Lung (tissue), 12 donors: ENCODE results near the gene FGFBP2. TPM values are rescaled to one million over a fixed set of nuclear protein-coding genes. Genes with fewer than 3 reads are reported as not detected.

Experiments
- ATAC-seq: fragments of 200-7000 bp; cut with Tn5 transposase; one replicate; pipeline ENCODE4 v1.9.1; 2020; ENCODE audit warnings: moderate number of reproducible peaks; ENCODE audit not compliant: insufficient read depth, low FRiP score
- DNase-seq, 3 donors: peaks; one replicate each; pipeline ENCODE4 v3.0.0-alpha.2; 2013 to 2017
- H3K27ac ChIP-seq, 2 donors: one replicate each; pipeline ENCODE4 v1.5.1; 2013; ENCODE audit warnings: mild to moderate bottlenecking in 2 of 2, moderate library complexity in 2 of 2, control low read depth in 1 of 2, inconsistent platforms in 1 of 2, low read depth in 1 of 2, low read length in 1 of 2
- H3K27me3 ChIP-seq, 3 donors: one replicate each; pipeline ENCODE4 v1.5.1; 2013; ENCODE audit warnings: low read length in 2 of 3; ENCODE audit not compliant: control insufficient read depth in 3 of 3, insufficient read depth in 3 of 3
- H3K36me3 ChIP-seq, 4 donors: one replicate each; pipeline ENCODE4 v1.5.1; 2013; ENCODE audit warnings: low read length in 4 of 4, mild to moderate bottlenecking in 1 of 4, moderate library complexity in 1 of 4; ENCODE audit not compliant: control insufficient read depth in 4 of 4, insufficient read depth in 4 of 4
- H3K4me1 ChIP-seq, 5 donors: one replicate each; pipeline ENCODE4 v1.5.1; 2013; ENCODE audit warnings: low read length in 5 of 5, mild to moderate bottlenecking in 2 of 5, moderate library complexity in 1 of 5; ENCODE audit not compliant: control insufficient read depth in 5 of 5, insufficient read depth in 5 of 5
- H3K4me3 ChIP-seq: one replicate; pipeline ENCODE4 v1.5.1; 2013; ENCODE audit warnings: mild to moderate bottlenecking, control low read depth, moderate library complexity
- H3K9ac ChIP-seq, 2 donors: one replicate each; pipeline ENCODE4 v1.5.1; 2013; ENCODE audit warnings: low read length in 2 of 2, control low read depth in 1 of 2; ENCODE audit not compliant: insufficient read depth in 1 of 2
- H3K9me3 ChIP-seq, 4 donors: one replicate each; pipeline ENCODE4 v1.5.1; 2013; ENCODE audit warnings: low read length in 3 of 4, mild to moderate bottlenecking in 1 of 4, moderate library complexity in 1 of 4; ENCODE audit not compliant: control insufficient read depth in 4 of 4, insufficient read depth in 3 of 4
- CTCF ChIP-seq: IDR thresholded peaks from 2 replicates; pipeline ENCODE4 v1.5.1; 2012; ENCODE audit warnings: mild to moderate bottlenecking; ENCODE audit errors: control extremely low read depth, extremely low read depth
- WGBS, 2 donors: extraction: QIAGEN DNeasy Blood & Tissue Kit; methylation state at CpG; one replicate each; pipeline ENCODE4 v1.1.7; 2013; 5-methylcytosine and 5-hydroxymethylcytosine counted together
- polyA plus RNA-seq, 2 donors: library from polyadenylated mRNA; stranded (reverse); fragments of 200-250 nt; gene quantifications; one replicate each; pipeline ENCODE4 v1.2.1, GENCODE V29; 2013
- total RNA-seq, 2 donors: library from RNA; depleted of rRNA in 1 of 2; stranded (reverse); fragments of >200 nt in 1 of 2; gene quantifications; one replicate each; pipeline ENCODE4 v1.2.1, GENCODE V29; 2014 to 2021
- donor health status: control.
- donor health status: control.
- donor health status: Bipolar disorder and iron deficiency.
- donor health status: healthy.
- donor health status: DM: yes; HTN: yes; CAD: no.

Gene FGFBP2
- total and polyA plus RNA-seq, 4 donors, result 0.47 to 2.8 (median 1.3) TPM

DNA sequence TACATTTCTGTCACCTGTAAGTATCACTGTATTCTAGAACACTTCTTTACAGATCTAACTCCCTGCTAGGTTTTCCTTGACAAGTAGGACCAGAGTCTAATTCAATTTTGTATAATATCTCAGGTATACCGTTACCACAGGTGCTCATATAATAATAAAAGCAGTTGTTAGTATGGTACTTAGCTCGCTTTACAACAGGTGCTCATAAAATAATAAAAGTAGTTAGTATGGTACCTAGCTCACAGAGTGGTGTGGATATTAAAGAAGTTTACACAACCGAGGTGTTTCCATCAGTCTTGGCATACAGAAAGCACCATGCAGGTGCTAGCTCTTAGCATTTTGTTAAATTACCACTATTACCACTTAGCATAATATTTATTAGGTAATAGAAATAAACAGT is 32.9 kb upstream of the FGFBP2 start:
- TF ChIP-seq CTCF, result no peak
- WGBS, 2 donors, result 94 to 98% methylated on average over 3 of the region's 3 CpGs

DNA sequence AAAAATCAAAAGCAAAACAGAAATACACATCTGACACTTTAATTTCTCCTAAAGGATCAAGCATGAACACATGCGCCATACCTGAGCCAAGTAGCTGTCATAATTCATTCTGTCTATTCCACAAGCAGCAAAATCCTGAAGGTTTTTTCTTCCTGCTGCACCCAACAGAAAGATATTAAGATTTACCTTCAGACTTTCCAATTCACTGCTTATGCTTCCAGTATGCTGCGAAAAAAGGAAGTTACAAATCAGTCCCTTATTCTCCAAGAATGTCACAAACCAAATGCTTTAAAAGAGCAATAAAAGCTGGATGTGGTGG is 29.2 kb upstream of the FGFBP2 start:
- no peaks in the 10 kb centered on the region for H3K27me3 ChIP-seq
- peaks cover 0 to 2% (median 0%) of the 10 kb centered on the region in 4 donors for H3K9me3 ChIP-seq
- no peak for ATAC-seq
- peaks cover 0 to 13% (median 0%) of the 10 kb centered on the region in 4 donors for H3K36me3 ChIP-seq
- H3K9ac ChIP-seq, result no peak overlapping the region
- no peak overlapping the region for H3K4me3 ChIP-seq
- no peak overlapping the region for H3K27ac ChIP-seq
- no peak for TF ChIP-seq CTCF
- no peaks in the 10 kb centered on the region for H3K4me1 ChIP-seq
- no peak for DNase-seq
- WGBS, 2 donors, result 50 to 74% methylated on average over 2 of the region's 2 CpGs

More for the DNA sequence above, 32.9 kb upstream of the FGFBP2 start:
- DNase-seq (no peak), ATAC-seq (no peak)
- peaks cover 0 to 3% (median 0%) of the 10 kb centered on the region in 4 donors for H3K36me3 ChIP-seq
- no peak overlapping the region for H3K9ac ChIP-seq
- H3K4me1 ChIP-seq, result no peaks in the 10 kb centered on the region
- peaks cover 0 to 2% (median 0%) of the 10 kb centered on the region in 4 donors for H3K9me3 ChIP-seq
- no peak overlapping the region for H3K4me3 ChIP-seq
- H3K27ac ChIP-seq, result no peak overlapping the region
- H3K27me3 ChIP-seq, result no peaks in the 10 kb centered on the region

DNA sequence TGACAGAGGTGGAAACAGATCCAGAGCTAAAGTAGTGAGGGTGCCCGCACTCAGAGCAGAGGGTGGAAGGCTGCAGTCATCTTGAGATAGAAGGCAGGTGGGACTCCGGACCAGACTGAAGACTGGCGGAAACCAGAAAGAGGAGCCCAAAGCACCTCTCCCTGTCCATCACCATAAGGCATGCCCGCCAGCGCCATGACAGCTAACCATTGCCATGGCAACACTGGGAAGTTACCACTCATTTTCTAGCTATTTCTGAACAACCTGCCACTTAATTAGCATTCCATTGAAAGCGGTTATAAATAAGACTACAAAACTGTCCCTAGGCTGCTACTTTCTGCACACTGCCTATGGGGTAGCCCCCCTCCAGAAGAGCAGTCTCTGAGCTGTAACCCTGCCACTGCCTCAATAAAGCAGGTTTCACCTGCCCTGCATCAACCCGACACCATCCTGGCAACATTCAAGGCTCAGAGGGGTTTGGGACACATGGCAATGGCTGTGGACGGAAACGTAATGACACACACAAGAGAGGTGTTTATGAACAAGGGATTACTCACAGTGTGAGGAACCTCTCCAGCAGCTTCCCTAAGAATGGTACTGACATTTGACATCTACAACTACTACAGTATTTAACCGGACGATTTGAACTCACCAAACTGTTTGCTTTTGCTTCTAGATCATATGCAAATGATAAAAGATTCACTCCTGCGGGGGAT is 27.8 kb upstream of the FGFBP2 start:
- no peak for DNase-seq
- TF ChIP-seq CTCF, result no peak
- ATAC-seq, result no peak
- peaks cover 0 to 16% (median 0%) of the 10 kb centered on the region in 4 donors for H3K36me3 ChIP-seq
- no peak overlapping the region for H3K9ac ChIP-seq
- H3K9me3 ChIP-seq, result peaks cover 0 to 5% (median 0%) of the 10 kb centered on the region in 4 donors
- H3K4me1 ChIP-seq, result no peaks in the 10 kb centered on the region
- no peak overlapping the region for H3K27ac ChIP-seq
- no peaks in the 10 kb centered on the region for H3K27me3 ChIP-seq
- WGBS, 2 donors, result 79 to 86% methylated on average over 12 of the region's 12 CpGs
- H3K4me3 ChIP-seq, result no peak overlapping the region

- 77 to 86% methylated on average over 6 of the region's 6 CpGs for WGBS, 2 donors
- ATAC-seq, result no peak
- Histone ChIP-seq H3K4me1 (no peaks in the 10 kb centered on the region), H3K9ac (no peak overlapping the region), H3K9me3 (peaks cover 0 to 3% (median 0%) of the 10 kb centered on the region in 4 donors), H3K4me3 (no peak overlapping the region), H3K27ac (no peak overlapping the region), H3K27me3 (no peaks in the 10 kb centered on the region), H3K36me3 (peaks cover 0 to 16% (median 0%) of the 10 kb centered on the region in 4 donors)
- no peak for DNase-seq
- TF ChIP-seq CTCF, result no peak
These were observed 26.4 kb upstream of the FGFBP2 start for GRCh38 chr4:15989424-15989823.
